Gastroesophageal sphincter (tissue), 3 donors: Measurements from ENCODE around the gene ZNF648.

Experiments used
- CTCF ChIP-seq, 4 experiments: fragments of 200-600 bp in 2 of 4; fragments of 450-650 bp in 2 of 4; sonication (generic) in 1 of 4; IDR thresholded peaks; one replicate each; pipeline ENCODE4 v1.5.1; 2017 to 2019; ENCODE audit warnings: antibody characterized with exemption in 4 of 4, mild to moderate bottlenecking in 2 of 4, moderate library complexity in 2 of 4
- EP300 ChIP-seq: sonication (generic); formaldehyde crosslinking; IDR thresholded peaks from one replicate; pipeline ENCODE4 v1.6.1; 2017; ENCODE audit warnings: antibody characterized with exemption, mild to moderate bottlenecking
- POLR2AphosphoS5 ChIP-seq: sonication (generic); formaldehyde crosslinking; IDR thresholded peaks from one replicate; pipeline ENCODE4 v1.6.1; 2017; ENCODE audit warnings: antibody characterized with exemption

DNA sequence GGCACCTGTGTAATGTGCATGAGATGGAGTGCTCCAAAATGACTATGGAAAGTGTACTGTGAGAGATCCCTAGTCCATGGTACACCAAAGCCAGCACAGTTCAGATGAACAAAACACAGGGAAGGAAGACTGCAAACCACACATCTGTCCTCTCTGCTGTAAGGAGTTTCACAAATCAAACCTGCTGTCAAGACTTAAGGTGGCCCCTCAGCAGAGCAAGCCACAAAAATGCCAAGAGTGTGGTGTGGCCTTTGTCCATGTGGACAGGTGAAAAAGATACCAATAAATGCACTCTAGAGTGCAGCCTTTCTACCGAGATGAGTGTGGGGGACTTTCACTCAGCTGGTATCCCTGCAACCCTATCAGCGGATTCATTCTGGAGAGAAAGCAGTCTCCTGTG, 12.9 kb downstream of the ZNF648 start:
- TF ChIP-seq CTCF (IDR thresholded peaks at IDR 0.05) (no peak), POLR2AphosphoS5 (no peak), EP300 (no peak)
